Hematopoietic multipotent progenitor cell treated with erythropoietin and hydrocortisone succinate and interleukin-3 and kit ligand, for 6 days (in vitro differentiated cells): Measurements from ENCODE around the gene PLCB4.
A peak's percentile ranks its signal among the peaks of the same experiment; 100 is the strongest.
"Not testable (repeated sequence)": the region's sequence is repeated elsewhere in the genome, so short reads cannot be mapped to it uniquely, and the experiment has no call there.

Experiments used
- DNase-seq: peaks from one replicate; pipeline ENCODE4 v3.0.0-alpha.2; 2015

Gene PLCB4

DNA sequence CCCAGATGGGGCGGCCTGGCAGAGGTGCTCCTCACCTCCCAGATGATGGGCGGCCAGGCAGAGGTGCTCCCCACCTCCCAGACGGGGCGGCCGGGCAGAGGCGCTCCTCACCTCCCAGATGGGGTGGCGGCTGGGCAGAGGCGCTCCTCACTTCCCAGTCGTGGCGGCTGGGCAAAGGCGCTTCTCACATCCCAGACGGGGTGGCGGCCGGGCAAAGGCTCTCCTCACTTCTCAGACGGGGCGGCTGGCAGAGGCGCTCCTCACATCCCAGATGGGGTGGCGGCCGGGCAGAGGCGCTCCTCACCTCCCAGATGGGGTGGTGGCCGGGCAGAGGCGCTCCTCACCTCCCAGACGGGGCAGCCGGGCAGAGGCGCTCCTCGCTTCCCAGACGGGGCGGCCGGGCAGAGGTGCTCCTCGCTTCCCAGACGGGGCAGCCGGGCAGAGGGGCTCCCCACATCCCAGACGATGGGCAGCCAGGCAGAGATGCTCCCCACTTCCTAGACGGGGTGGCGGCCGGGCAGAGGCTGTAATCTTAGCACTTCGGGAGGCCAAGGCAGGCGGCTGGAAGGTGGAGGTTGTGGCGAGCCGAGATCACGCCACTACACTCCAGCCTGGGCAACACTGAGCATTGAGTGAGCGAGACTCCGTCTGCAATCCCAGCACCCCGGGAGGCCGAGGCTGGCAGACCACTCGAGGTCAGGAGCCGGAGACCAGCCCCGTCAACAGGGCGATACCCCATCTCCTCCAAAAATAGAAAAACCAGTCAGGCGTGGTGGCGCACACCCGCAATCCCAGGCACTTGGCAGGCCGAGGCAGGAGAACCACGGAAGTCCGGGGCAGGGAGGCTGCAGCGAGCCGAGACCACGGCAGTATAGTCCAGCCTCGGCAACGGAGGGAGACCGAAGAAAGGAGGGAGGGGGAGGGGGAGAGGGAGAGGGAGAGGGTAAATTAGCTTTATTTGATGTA lies 316.7 kb downstream of the PLCB4 start:
- DNase-seq: not testable (repeated sequence)

DNA sequence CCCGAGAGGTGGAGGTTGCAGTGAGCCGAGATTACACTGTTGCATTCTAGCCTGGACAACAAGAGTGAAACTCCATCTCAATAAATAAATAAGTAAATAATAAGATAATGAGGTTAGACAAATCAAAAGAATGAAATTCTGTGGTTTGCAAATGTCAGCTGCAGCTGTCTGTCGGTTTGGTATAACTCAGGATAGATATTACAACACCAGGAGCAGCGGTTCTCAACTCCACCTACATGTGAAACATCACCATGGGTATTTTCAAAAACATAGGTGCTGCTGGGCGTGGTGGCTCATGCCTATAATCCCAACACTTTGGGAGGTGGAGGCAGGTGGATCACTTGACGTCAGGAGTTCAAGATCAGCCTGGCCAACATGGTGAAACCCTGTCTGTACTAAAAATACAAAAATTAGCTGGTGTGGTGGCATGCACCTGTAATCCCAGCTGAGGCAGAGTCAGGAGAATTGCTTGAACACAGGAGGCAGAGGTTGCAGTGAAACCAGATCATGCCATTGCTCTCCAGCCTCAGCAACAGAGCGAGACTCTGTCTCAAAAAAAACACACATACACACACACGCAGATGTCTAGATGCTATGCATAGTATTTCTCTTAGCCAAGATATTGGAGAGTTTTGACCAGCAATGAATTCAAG lies 319.4 kb downstream of the PLCB4 start:
- no peak for DNase-seq

DNA sequence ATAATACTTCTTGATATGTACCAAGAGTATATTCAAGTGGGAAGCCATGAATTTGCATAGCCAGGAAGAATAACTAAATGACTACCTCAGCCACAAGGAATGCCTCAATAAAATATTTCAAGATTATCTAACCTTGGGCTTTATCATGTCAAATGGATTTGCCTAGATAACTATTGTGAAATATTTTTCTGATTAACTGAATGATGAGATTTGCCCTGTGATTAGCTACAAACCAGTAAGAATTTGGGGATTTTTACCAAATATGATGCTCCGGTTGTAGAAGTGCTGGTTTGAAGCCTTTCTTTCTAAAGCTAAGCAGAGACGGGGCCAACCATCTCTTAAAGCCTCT lies 319.9 kb downstream of the PLCB4 start:
- no peak for DNase-seq

DNA sequence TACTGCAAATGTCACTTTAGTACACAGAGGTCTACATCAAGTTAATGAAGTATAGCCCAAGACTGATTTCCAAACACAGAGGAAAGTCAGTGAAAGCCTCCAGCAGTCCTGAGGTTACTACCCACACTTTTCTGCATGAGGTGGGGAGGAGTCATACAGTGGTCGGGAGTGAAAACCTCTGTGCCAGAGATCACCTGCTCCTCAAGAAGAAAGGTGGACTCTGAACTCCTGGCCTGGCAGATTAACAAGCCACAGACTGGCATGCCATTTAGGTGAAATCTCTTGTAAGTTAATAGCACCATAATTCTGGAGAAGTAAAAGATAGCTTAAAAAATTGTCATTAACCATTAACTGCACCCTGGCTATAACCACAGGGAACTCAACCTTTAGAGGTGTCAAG lies 320.5 kb downstream of the PLCB4 start:
- DNase-seq: no peak

DNA sequence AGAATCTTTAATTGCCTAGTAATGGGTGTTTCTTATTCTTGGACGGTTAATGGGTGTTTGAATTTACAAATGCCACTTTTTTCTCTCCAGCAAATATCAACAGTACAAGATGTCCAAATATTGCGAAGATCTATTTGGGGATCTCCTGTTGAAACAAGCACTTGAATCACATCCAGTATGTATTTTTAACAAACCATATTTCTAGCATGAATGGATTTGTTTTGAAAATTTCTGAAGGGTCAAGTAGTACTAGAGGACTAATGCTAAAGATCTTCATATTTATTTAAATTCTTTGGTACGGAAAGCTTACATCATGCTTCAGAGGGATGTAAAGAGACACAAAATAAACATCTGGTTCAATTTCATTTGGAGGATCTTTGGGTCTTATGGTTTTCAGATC lies 321.6 kb downstream of the PLCB4 start:
- no peak for DNase-seq

DNA sequence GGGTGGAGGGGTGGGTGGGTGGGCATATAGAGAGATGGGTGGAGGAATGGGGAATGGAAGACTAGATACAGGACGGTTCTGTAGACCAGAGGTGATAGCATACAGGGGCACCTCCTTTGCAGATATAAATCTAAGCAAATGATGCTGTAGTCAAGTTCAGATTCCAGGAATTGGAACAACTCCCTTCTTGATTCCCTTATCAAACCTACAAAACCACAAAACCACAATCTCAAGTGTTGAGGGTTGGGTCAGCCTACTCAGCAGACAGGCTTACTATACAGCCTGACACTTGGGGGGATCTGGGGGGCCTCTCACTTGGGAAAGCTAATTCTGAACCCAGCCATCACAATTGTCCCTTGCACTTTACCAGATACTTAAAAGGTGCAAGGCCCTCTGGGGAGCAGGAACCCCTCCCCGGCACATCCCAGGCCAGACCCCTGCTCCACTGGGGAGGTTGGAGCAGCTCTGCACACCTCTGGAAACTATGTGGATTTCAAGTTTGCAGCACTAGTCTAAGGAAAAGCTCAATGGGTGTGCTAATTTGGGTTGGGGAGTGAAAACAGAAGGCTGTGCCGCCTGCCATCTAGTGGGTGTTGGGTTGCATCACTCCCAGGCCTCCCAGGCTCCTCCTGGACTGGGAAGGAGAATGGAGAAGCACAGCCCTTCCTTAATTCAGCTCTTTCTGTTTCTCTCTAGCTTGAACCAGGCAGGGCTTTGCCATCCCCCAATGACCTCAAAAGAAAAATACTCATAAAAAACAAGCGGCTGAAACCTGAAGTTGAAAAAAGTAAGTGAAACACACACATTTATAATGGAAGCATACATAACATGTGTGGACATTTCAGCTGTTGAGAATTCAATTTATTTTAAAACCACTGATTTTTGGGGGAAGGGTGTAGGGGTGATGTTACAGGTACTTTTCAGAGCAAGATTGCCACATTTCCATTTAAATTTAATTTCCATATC lies 324.3 kb downstream of the PLCB4 start:
- peak; percentile 75 for DNase-seq

DNA sequence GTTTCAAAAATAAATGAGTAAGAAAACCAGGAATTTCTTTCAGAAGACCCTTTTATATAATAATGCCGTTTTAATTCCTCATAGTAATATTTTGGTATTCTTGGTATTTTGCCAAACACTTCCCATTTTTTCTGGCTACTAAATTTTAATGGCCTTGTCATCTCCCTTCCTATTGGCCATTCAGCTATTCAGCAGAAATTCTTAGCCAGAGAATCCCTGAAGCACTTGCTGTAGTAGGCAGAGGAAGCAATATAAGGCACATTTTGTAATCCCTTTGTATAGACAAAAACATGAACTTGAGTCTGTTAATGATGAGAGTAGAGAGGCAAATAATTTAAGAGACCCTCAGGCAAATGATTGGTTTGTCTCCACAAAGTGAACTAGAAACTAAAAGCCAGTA lies 327.1 kb downstream of the PLCB4 start:
- no peak for DNase-seq

DNA sequence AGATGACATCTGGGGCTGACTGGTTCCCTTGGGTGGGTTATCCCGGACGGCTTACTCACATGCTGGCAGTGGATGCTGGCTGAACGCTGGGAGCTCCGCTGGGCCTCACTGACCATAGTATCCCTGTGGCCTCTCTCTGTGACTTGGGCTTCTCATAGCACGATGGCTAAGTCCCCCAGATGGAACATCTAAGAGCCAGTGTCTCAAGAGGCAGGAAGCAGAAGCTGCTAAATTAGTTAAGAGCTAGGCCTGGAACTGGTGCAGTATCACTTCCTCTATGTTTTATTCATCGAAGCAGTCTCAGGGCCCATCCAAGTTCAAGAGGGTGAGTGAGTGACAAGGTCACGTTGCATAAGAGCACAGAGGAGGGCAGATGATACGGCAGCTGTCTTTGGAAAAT lies 329.0 kb downstream of the PLCB4 start:
- DNase-seq: peak; percentile 6

DNA sequence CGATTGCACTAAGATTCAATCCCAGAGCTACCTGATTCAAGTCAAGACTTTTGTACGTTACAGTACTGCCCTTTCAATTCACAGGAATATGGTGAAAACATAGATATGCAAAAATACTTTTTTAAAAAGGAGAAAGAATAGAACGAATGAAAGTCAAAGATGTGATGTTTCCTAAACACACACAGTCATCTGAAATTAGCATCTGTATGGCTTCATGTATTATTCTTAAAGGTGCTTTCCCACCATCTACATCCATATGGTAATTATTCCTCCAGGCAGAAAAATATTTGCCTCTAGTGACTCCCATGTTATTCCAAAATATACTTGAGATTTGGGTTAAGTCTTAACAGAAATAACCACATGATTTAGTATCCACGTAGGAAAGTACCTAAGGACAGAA lies 330.0 kb downstream of the PLCB4 start:
- DNase-seq: no peak

DNA sequence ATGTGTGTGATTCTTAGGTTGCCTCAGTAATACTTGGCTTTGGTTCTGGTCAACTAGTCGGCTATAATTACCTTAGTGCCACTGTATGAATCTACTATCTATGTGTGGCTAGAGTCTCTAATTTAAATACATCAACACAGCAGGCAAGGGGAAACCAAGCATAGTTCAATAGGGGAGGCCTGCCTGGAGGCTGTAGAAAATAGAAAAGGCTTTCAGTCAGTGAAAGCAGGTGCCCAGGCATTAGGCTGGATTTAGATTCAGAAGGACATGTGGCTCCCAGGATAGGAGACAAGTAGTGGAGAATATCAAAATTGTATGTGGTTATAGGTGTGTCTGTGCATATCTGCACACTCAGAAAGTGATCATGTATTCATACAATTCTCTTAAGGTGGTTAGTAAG lies 330.4 kb downstream of the PLCB4 start:
- no peak for DNase-seq

DNA sequence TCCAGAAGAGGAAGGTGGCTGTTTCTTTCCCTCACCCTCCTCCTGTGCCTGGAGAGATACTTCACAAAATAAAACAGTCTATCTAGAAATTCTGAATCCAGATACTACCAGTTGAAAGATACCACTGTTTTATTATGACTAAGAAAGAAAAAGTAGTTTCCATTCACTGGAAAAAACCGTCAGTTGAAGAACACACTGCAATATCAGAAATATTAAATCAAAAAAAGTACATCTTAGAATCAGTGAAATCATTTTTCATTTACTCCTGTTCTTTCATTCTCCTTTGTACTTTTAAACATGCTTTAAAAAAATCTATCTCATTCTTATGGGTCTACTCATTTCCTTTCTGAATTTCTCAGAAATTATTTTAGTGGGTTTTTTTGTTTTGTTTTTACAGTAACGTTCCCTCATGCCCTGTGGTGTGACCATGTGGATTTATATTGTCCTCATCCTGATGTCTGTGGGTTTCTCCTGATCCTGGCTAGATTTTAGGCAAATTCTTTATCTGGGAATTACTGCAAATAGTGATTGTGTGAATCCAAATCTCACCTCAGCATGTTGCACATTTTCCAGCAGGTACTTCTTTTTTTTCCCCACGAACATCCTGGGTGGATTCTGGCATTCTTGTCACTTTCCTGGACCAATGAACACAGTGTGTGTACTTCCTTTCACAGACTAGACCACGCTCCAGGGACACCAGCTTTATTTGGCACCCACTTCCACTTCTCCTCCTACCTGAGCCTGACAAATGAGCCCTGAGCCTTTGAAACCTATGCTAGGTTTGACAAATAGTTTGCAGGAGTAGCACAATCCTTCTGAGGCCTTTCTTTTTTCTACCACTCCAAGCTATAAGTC lies 331.5 kb downstream of the PLCB4 start:
- DNase-seq: no peak

DNA sequence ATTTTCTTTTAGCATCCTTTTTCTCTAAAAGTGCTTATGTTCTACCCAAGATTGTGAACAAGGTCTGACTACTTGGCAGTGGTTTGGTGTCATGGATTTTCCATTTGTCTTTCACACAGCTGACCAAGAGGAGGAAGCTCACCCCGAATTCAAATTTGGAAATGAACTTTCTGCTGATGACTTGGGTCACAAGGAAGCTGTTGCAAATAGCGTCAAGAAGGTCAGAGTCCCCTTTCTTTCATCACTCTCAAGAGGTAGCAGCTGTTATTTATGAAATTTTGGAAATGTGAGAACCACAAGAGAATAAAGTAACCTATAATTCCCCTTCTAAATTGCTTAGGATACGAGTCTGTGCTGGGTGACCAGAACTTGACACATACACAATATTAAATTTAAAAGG lies 332.5 kb downstream of the PLCB4 start:
- DNase-seq: no peak

DNA sequence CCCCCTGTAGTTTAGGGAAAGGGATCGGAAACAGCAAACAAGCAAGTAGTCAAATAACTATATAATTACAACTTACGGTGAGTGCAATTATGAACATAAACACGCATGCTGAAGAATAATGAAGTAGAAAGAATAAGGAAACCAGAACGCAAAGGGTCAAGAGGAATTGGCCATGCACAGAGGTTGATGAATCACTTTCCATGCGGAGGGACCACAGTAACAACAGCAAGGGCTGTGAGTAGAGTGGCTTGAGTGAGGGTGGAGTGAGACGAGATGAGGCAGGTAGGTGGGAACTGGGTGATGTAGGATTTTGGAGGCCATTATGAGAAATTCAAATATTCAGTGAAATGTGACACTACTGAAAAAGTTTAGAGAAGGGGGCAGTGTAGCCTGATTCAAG lies 333.3 kb downstream of the PLCB4 start:
- DNase-seq: no peak

DNA sequence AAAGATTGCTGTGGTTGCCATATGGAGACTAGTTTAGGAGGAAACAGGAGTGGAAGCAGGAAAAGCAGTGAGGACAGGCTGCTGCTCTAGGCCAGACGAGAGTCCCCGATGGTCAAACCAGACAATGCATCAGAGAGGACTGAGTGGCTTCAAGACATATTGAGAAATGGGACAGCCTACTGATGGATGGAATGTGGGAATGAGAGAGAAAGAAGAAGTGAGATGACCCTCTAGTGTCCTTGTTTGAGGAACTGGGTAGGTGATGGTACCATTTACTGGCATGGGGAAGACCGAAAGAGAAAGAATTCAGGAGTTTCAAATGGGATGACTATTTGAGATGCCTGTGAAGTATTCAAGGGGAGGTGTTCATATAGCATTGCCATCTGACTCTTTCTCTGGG lies 333.7 kb downstream of the PLCB4 start:
- no peak for DNase-seq

DNA sequence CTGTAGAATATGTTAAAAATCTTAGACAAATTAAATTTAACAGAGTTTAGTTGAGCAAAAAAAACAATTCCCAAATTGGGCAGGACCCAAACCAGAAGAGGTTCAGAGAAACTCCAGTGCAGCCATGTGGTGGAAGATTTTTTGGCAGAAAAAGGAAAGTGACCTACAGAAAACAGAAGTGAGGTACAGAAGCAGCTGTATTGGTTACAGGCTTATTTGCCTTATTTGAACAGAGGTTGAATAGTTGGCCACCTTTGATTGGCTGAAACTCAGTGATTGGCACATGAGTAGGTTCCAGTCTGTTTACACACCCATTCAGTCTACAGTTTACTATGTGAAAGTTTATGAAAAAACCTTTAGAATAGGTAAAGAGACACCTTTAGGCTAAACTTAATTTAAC lies 334.6 kb downstream of the PLCB4 start:
- DNase-seq: no peak

DNA sequence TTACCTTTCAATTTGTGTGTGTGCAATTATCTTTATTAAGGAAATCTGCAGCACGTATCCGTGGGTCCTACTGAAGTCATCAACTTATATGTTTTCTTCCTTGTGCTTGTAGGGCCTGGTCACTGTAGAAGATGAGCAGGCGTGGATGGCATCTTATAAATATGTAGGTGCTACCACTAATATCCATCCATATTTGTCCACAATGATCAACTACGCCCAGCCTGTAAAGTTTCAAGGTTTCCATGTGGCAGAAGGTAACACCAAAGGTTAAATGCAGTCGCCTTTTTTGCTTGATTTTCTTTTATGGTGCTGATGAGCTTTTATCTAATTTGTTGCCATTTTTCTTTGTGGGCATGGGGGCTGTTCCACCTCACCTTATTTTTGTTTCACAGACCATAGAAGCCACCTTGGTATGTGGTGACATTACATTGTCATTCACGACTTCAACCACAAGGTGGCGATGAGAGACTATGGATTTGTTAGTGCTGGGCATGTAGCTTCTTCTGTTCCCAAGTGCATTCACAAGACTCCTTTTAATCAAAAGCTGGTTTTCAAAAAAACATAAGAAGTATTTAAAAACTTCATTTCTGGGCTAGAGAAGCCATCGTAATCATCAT lies 339.0 kb downstream of the PLCB4 start:
- DNase-seq: peak; percentile 81

DNA sequence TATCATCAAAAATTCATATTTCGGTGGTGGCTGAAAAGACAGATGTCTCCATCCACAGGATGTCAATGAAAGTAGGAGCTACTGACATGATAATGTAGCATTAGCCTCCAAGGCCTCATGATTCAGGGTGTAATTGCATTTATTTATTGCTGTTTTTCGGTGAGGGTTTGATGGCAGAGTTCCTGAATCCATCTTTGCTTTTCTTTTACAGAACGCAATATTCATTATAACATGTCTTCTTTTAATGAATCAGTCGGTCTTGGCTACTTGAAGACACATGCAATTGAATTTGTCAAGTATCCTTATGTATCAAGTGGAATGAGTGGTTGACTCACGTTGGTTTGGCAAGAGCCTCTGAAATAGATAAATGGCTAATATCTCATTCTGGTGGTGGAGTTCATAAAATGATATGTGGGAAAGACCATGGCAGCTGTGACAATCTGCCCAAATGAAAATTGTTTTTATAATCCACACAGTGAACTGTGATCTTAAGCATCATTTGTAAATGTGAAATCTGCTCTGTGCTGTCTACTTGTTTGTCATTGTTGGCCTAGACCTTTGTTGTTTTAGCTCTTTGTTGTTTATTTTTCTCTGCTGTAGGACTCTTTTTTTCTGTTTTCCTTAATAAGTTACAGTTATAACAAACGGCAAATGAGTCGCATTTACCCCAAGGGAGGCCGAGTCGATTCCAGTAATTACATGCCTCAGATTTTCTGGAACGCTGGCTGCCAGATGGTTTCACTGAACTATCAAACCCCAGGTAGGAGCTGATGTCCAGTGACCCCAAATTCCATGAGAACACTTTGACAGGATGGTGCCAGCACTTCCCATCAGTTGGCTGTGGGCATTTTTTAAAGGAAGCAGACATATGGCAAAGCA lies 339.8 kb downstream of the PLCB4 start:
- DNase-seq: no peak

DNA sequence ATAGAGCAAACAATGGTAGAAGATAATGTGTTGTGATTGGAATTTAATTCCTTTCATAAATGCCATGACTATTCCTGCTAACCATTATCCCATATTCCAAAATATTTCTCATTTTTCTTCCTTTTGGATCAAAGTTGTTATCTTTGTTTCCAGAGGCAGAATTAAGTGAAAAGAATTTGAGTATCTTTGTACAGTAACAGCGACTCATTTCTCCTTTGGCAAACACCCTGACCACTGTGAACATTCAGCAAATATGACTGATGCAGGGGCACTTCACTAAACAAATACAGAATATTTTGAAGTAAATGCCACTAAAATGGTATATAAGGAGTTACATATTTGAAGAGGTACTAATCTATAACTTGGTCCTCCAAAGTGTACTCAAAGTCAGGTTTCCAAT lies 340.5 kb downstream of the PLCB4 start:
- no peak for DNase-seq

DNA sequence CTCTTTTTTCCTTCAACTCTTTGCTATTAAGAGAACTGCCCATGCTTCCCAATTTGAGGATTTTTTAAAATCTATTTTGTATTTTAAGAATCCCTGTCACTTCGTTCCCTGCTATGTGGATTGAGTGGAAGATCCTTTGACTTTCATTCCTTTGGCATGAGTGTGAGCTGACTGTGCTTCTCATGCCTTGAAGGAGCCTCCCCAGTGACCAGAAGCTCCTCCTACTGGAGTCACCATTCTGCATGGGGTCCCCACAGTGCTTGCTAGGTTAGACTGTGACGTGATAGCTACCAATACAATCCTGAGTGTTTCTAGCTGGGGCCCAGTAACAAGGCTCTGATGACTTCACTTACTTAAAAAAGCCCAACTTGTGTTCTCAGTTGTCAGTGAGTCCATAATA lies 341.1 kb downstream of the PLCB4 start:
- no peak for DNase-seq

DNA sequence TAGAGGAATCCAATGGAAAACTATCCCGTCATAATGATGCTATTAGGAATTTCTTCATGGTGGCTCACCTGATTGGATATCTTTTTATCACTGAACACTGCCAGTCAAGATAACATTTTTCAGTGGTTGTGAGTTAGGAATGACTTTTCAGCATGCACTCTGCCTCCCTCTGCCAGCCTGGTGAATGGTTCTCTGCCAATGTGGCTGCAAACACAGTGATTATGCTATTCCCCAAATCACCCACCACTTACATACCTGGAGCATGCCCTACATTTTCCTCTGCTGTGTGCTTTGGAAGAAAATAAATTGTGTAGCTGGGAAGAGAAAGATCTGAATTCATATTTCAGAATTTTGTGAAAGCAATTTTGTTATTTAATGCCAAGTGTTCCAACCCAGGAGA lies 342.9 kb downstream of the PLCB4 start:
- no peak for DNase-seq

DNA sequence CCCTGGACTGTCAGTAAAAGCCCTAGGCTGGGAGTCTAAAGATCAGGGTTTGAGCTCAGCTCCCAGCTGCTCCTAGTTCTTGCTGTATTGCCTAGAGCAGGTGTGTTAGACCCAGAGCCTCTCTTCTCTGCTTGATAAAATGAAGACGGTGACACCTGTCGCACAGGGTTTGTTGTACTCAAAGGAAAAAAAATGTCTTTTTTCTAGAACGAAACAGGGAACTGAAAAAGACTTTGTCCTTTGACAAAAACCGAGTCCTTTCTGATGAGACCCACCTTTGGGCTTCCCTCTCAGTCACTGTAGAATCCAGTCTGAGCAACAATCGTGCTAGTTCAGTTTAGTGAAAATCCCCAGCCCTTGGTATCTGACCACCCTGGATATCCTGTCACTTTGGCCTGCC lies 343.4 kb downstream of the PLCB4 start:
- no peak for DNase-seq
